Dermis blood vessel endothelial cell (primary cell): ENCODE measurements around the gene SZT2. TPM values are rescaled to one million over a fixed set of nuclear protein-coding genes. Genes with fewer than 3 reads are reported as not detected.

Experiments
- DNase-seq: peaks from one replicate; pipeline ENCODE4 v3.0.0; 2010
- total RNA-seq: library from RNA; depleted of rRNA; stranded (reverse); fragments of >200 nt; gene quantifications from 2 replicates; pipeline ENCODE4 v1.2.3, GENCODE V29; 2014

SZT2 gene
- total RNA-seq, 1 donor from 2014 or later, result 24.8 TPM

- DNase-seq, result no peak
These were observed 53.7 kb downstream of the SZT2 start for GRCh38 chr1:43443197-43443946.

DNA sequence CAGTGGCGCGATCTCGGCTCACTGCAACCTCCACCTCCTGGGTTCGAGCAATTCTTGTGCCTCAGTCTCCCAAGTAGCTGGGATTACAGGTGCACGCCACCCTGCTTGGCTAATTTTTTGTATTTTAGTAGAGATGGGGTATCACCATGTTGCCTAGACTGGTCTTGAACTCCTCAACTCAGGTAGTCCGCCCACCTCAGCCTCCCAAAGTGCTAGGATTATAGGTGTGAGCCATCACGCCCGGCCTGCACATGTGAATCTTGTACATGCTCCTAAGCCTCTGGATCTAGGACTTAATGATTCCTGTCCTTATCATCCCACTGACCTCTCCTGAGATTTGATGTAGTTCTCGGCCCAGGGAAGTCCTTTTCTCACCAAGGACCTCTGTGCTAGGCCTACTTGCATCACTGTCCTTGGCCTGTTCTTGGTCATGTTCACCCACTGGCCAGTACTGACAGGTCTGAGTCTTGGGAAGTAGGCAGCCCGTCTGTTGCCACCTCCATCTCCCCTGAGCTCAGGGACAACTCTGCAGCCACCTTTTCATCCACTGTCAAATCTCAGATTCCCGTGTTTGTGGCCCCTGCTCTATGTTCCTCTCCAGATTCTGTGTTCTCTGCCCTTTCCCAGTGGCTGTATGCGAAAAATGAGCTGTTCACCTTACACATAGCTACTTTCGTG lies 54.6 kb downstream of the SZT2 start:
- no peak for DNase-seq

DNA sequence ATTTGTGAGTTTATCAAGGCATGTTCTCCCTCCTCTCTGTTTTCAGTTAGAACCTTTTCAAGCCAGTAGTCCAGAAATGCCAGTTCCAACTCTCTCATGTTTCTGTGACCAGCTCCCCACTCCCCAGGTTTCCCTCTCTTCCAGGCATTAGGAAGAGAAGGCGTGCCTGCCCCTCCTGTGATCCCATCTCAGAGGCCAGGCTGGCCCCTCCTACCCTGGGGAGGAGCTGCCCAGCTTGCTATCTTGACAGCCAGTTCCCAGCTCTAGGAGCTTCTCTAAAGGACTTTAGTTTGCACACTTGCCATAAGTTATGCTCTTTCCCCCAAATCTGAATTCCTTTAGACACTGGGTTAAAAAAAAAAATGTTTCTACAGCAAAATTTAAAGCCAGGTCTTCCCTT lies 55.1 kb downstream of the SZT2 start:
- peak; percentile 59 for DNase-seq

DNA sequence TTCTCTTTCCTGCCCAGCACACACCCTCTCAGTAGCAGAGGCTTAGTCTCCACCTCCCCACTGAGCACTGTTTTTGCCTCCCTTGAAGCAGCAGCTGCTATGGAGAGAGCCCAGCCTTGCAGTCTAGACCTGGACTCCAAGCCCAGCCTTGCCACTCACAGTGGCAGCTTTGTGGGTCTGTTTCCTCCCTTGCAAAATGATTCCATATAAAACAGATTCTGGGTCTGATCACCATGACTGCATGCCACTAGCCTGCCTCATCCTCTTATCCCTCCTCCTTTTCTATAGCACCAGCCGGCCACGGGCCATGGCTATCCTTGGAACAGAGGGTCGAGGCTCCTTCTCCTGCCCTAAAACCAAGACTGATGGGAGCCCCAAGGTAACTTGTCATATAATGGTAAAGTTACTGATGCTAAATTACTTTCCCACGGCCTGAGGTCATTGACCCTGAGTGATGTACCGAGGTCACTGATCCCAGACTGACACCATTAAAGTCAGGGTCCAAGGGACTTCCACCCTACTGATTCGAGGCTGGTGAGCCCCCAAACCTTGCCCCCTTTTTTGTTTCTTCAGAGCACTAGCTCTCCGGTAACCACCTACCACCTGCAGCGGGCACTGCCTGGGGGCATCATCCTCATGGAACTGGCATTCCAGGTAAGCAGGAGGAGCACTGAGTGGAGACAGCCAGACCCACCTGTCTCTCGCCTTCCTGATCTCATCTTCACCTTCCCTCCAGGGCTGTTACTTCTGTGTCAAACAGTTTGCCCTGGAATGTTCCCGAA lies 56.1 kb downstream of the SZT2 start:
- DNase-seq, result no peak

- DNase-seq, result no peak
These were observed 56.7 kb downstream of the SZT2 start for GRCh38 chr1:43446388-43446740.

GRCh38 chr1:43446881-43447835 lies 57.5 kb downstream of the SZT2 start:
- DNase-seq, result no peak

DNA sequence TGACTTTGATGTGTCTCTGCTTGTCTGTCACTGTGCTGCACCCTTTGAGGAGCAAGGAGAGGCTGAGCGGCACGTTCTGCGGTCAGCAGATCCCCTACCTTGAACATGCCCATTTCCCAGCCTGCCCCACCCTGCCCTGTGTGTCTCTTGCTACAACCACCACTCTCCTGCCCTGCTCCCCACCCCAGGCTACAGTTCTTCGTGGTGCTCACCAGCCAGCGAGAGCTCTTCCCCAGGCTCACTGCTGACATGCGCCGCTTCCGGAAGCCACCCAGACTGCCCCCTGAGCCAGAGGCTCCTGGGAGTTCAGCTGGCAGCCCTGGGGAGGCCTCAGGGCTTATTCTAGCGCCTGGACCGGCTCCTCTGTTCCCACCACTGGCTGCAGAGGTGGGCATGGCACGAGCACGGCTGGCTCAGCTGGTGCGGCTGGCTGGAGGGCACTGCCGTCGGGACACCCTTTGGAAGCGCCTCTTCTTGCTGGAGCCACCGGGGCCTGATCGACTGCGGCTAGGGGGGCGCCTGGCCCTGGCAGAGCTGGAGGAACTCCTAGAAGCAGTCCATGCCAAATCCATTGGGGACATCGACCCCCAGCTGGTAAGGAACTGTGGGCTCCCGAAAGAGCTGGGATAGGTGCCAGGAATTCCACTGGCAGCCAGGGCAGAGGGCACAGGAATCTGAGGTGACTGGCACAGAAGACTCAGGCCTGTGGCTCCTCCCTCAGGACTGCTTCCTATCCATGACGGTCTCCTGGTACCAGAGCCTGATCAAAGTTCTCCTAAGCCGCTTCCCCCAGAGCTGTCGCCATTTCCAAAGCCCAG lies 58.4 kb downstream of the SZT2 start:
- DNase-seq, result peak; percentile 43

DNA sequence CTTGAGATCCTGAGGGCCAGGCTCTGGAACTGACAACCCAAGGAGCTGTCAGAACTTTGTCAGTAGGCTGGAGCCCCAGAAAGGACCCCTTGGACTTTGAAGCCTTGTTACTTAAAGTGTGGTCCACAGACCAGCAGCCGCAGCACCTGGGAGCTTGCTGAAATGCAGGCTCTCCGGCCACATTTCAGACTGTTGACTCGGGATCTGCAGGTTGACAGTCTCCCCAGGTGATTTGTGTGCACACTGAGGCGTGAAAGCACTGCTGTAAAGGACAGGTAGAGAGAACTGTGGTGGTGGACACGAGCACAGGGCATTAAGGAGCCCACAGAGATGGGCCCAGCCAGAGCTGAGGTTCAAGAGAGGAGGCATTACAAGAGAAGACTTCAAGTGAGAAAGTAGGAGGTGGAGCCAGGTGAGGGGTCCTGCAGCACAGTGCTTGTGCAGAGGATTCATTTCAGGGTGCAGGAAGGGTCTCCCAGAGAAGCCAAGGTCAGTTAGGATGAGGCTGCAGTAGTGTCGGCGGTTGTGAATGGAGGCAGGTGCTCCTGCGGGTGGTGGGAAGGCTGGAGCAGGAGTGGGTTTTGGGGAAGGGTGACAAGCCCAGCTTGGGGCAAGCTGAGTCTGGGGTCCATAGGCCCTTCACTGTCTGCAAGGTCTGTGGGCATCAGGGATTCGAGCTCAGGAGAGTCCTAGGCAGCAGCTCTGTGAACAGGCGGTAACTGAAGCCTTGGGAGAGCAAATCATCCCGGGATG lies 59.4 kb downstream of the SZT2 start:
- no peak for DNase-seq

- DNase-seq, result no peak
These were observed 60.0 kb downstream of the SZT2 start for GRCh38 chr1:43449708-43450069.

DNA sequence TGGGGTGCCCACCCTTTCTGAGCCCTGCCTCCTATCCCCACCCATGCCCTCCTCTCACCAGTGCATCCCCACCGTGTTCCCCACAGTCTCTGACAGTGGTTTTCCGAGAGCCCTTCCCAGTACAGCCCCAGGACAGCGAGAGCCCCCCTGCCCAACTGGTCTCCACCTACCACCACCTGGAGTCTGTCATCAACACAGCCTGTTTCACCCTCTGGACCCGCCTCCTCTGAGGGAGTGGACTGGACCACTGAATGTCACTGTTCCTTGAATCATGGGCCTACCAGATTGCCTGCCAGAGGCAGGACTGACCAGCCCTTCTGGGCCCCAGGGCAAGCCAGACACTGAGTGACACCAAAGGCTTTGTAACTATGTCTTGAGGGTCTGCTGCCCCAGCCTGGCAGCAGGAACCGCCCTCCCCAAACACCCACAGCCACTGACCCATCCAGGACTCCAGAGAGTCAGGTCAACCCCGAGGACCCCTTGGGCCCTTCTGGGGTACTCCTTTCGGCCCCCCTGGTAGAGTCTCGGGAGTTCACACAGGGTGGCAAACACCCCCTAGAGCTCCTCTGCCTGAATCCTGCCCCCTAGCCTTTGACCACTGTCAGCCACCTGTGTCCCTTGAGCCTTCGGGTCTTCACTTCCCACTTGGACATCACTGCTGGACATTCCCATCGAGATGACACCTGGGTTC lies 60.7 kb downstream of the SZT2 start:
- DNase-seq, result no peak

DNA sequence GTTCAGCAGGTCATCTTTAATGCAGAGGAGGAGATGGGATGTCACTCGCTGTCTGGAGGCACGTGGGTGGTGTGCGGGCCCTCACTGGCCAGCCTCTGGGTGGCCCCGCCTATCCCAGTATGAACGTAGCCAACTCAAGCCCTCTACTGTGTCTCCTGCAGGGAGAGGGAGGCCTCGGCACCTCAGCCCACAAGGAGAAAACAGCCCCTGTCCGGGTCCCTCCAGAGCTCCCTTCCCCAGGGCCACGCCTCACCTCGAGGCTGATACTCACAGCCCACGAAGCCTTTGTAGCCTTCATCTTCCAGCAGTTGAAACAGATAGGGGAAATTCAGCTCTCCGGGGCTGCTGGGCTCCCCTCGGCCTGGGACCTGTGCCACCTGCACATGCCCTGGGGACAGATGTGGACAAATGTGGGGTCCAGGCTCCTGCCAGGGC lies 61.5 kb downstream of the SZT2 start:
- no peak for DNase-seq

- no peak for DNase-seq
These were observed 62.2 kb downstream of the SZT2 start for GRCh38 chr1:43451701-43452532.

DNA sequence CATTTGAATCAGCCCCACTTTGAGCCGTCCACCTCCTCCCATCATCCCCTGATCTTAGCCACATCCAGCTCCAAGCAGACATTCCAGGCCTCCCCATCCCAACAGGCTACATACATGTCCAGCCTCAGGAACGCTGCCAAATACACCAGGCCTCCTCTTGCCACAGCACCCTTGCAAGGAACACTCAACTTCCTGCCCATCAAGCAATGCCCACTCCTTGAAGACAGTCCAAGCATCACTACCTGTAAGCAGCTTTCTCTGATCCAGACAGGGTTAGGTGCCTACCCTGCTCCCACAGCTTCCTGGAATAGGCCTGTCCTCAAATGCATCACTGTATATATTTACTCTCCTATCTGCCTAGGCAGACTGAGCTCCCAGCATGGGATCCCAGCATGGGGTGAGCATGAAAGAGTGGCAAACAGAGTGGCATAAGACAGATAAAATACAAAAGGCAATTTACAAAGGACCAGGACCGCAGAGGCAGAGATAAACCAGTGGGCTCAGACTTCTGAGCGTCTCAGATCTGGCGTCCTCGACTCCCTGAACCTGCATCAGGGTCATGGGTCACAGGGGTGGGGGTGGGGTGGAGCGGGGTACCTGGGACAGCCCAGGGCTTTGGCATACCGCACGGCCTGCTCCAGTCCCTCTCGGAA lies 63.2 kb downstream of the SZT2 start:
- DNase-seq, result peak; percentile 62

DNA sequence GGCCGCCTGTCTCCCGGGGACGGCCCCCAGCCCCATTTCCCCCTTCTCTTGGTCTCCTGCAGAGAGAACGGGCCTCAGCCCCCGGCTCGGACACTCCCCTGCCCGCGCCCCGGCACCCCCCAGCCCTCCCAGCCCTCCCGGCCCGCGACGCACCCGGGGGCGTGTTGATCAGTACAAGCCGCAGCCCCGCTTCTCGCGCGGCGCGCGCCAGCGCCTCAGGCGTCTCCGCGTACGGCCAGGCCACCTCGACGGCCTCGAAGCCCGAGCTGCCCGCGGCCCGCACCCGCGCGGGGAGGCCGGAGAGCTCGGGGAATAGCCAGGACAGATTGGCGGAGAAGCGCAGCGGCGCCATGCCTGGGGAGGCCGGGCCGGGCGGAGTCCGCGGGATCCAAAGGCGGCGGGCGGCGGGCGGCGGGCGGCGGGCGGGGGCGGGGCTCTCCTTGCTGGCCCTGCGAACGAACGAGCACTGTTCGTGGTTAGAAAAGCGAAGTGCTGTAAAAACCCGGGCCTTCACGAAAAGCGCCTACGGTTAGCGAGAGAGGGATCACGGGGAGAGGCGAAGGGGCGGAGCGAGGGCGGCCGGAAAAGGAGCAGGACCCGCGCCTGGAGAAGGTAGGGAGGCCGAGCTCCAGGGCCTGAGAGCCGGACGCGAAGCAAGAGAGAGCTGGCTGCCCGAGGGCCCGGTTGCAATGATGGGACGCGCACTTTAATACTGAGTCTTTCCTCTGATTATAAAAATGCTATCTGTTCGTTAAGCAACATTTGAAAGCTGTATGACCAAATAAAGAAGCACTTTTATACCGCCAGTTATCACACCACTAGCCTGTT lies 64.0 kb downstream of the SZT2 start, which contains the start of gene HYI:
HYI (minus strand) TSS at position 490 of the 828 bp plus-strand sequence; CDS start at position 352, 138 bp downstream.
- peak; percentile 92 for DNase-seq

DNA sequence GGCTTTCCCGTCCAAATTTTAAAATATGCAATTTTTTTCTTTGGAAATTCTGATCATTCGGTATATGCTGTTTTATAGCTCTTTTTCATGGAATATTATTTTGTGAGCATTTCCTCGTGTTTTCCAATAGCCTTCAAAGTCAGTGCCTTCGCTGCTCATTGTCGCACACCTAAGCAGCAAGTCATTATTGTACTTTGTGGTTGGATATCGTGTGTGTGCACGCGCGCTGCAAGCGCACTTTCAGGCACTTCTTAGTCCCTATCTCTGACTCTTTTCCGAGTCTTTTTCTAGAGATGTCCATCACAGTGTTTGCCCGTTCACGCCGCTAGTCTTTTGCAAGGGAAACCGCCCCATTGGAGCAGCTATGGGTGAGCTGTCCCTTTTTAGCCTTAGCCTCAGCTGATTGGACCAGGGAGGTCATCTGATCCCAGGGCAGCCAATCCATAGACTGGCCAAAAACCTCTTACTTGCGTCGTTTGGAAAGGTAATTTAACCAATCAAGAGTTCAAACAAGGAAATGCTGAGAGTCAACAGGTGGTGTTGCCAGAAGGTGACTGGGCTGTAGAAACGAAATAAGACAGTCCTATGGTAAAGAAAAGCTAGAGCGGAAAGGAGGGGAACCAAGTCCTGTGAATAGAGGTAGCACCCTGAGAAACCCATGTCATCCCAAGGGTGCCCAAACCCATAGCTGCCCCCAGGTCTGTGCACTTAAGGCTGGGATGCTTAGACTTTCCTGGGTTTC lies 64.7 kb downstream of the SZT2 start:
- DNase-seq, result peak; percentile 92

- DNase-seq, result no peak
These were observed 65.7 kb downstream of the SZT2 start for GRCh38 chr1:43455213-43455889.
